ENCODE results near the gene LAPTM4A.

DNA sequence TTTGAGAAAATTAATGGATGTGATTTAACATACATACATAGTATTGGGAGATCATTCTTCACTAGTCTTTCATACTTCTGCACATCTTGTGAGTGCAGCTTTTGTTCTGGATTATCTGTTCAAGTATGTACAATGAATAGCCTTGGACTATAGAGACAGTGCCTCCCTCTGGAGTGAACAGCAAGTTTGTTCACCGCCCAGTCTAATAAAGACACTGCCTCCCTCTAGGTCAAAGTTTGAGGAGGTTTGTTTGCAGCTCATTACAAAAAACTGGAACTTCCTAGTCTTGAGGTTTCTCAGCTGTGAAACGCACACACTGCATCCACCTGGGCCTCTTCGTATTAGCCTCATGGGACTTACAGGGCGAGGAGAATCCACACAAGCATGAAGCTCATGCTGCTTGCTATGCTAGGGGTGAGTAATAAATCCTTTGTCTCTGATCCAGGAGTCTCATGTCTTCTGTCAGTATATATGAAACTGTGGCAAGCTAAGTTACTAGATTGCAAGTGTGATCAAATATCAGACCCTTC lies 26.0 kb upstream of the LAPTM4A start:
- TF ChIP-seq CTCF (IDR thresholded peaks at IDR 0.05) (no peak), POLR2A (IDR thresholded peaks at IDR 0.05) (no peak), EP300 (IDR thresholded peaks at IDR 0.05) (no peak)
